Cardiac fibroblast (primary cell): Measurements from ENCODE around the gene NINL.

Experiments used
- DNase-seq, 2 donors: peaks; one replicate each; pipeline versions ENCODE4 v3.0.0 to v3.0.0-alpha.2; 2010; ENCODE audit warnings: low read depth in 2 of 2
- H3K4me3 ChIP-seq, 2 donors: replicated peaks in 1 of 2; 1 replicate in 1 of 2; 2 replicates in 1 of 2; pipeline ENCODE4 v1.5.1; 2011; ENCODE audit warnings: low read depth in 2 of 2, low read length in 2 of 2, mild to moderate bottlenecking in 2 of 2, moderate library complexity in 1 of 2
- TF ChIP-seq, protein P1 (sequence below): IDR thresholded peaks from one replicate; pipeline ENCODE4 v1.5.1; 2011; ENCODE audit warnings: low read depth, mild to moderate bottlenecking, low read length, inconsistent platforms

NINL gene

DNA sequence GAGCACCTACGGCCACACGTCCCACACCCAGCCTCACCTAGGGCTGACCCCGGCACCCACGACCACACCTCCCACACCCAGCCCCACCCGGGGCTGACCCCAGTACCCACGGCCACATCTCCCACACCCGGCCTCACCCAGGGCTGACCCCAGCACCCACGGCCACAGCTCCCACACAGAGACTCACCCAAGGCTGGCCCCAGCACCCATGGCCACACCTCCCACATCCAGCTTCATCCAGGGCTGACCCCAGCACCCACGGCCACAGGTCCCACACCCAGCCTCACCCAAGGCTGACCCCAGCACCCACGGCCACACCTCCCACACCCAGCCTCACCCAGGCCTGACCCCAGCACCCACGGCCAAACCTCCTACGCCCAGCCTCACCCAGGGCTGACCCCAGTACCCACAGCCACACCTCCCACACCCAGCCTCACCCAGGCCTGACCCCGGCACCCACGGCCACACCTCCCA lies 36.7 kb downstream of the NINL start:
- TF ChIP-seq, protein P1, sequence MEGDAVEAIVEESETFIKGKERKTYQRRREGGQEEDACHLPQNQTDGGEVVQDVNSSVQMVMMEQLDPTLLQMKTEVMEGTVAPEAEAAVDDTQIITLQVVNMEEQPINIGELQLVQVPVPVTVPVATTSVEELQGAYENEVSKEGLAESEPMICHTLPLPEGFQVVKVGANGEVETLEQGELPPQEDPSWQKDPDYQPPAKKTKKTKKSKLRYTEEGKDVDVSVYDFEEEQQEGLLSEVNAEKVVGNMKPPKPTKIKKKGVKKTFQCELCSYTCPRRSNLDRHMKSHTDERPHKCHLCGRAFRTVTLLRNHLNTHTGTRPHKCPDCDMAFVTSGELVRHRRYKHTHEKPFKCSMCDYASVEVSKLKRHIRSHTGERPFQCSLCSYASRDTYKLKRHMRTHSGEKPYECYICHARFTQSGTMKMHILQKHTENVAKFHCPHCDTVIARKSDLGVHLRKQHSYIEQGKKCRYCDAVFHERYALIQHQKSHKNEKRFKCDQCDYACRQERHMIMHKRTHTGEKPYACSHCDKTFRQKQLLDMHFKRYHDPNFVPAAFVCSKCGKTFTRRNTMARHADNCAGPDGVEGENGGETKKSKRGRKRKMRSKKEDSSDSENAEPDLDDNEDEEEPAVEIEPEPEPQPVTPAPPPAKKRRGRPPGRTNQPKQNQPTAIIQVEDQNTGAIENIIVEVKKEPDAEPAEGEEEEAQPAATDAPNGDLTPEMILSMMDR, result no peak
- no peak overlapping the region for H3K4me3 ChIP-seq
- DNase-seq, result no peak

DNA sequence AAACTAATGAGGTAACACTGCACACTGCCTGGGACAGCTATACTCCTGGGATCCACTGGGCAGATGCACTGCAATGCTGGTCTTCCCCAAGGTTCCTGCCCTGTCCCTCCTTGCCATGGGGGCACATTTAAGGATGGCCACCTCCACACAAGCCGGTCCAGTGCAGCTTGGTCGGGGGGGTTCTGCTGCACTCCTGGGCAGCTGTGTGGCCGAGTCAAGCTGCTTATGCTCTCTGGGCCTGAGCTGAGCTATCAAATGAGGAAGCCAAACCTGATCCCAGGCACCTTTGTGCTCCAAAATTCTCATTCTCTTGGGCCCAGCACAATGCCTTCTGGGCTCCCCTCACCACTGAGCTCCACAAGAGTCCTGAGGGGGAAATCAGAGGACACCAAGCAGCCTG lies 37.3 kb downstream of the NINL start:
- TF ChIP-seq, protein P1, result no peak

DNA sequence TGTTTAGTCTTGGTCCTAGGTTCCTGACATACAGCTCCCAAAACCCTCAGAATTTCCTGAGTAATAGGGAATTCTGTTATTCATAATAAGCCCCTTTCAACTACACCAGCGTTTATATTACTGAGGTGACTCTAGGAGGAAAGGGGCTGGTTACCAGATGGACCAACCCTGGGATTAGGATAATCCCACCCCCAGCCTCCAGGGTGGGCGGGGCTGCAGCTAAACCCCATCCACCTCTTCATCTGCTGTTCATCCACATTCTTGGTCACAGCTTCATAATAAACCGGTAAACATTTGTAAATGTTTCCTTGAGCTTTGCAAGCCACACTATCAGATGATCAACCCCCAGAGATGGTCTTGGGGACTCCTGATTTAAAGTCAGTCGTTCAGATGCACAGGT lies 38.3 kb downstream of the NINL start:
- no peak for DNase-seq
- TF ChIP-seq, protein P1, result no peak
- no peak overlapping the region for H3K4me3 ChIP-seq

More for the DNA sequence above, 37.3 kb downstream of the NINL start:
- DNase-seq, result no peak
- no peak overlapping the region for H3K4me3 ChIP-seq

DNA sequence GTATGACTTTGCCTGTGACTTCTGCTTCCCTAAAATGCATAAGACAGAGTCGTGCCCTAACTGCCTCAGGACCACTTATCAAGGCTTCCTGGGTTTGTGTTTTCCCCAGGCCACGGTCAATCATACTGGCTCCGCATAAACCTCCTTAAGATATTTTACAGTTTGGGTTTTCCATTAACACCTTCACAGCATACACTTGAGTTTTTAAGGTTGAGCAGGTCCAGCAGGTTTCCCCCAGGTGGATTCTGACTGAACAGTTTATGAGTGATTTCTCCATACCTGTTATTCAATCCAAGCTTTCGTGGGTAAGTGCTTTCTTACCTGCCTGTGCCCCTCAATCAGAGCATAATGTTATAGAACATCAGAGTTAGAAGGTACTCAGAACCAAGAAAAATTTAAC lies 39.3 kb downstream of the NINL start:
- no peak for DNase-seq
- no peak overlapping the region for H3K4me3 ChIP-seq
- TF ChIP-seq, protein P1, result no peak

DNA sequence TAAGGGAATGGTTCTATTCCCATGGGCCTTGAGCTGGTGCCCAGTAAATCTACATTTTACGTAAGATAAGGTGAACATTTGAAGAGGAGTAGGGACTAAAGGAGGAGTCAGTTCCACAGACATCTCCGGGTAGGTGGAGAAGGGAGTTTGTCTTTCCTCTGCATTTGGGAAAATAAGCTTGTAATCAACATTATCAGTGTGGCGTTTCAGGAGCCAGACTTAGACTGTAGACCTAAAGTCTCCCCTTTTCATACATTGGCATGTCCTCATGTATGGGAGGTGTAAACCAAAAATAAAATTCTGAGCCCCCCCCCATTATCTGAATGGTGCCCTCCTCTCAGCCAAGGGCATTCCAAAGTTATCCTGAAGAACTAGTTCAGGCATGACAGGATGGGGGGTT lies 40.2 kb downstream of the NINL start:
- TF ChIP-seq, protein P1, result no peak
- no peak for DNase-seq
- no peak overlapping the region for H3K4me3 ChIP-seq

DNA sequence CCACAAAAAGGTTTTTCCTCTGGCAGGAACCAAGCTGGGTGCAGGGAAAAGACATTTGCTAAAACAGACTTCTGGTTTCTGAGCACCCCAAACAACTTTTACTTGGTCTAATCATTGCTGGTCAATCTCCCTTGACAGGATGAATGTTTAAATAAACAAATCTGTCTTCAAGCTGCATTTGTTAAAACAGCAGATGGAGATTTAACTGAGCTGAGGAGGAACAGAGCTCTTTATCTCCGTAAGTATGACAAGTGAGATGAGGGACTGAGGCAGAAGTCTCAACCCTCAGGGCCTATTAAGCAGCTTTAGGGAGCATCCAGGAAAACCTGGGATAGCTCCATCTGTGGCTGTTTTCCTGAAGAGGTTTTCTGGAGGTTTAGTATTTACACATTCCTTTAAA lies 40.6 kb downstream of the NINL start:
- DNase-seq, result no peak
- TF ChIP-seq, protein P1, result no peak
- no peak overlapping the region for H3K4me3 ChIP-seq

DNA sequence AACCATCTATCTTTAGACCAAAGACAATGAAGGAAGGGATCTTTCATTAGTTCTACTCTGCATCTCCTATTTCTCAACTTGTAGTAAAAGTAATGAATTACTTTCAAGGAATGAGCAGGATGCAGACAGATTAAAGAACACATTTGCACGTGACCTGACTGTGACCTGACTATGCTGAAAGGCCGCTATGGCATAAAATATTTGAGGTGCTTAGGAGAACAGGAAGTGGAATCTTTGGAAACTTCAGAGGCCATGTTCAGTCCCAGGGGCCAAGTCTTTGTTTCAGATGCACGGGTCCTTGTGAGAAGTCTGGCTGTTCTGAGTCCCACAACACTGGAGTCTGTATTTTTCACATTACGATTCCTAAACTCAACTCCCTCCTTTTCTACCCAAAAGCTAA lies 41.0 kb downstream of the NINL start:
- H3K4me3 ChIP-seq, result no peak overlapping the region
- TF ChIP-seq, protein P1, result no peak
- peak; percentile 23 to 33 for DNase-seq
